PC-9 (cell line): Measurements from ENCODE around the gene DPYSL4.

Experiments
- EZH2 ChIP-seq: fragments of 200-600 bp; sonication (generic); IDR thresholded peaks from 2 replicates; pipeline ENCODE4 v1.8.0; 2017; ENCODE audit warnings: antibody characterized with exemption, low read depth
- TF ChIP-seq, protein P1 (sequence below): fragments of 200-600 bp; sonication (generic); conservative IDR thresholded peaks from 2 replicates; pipeline ENCODE4 v1.6.1; 2017; ENCODE audit warnings: mixed run types, antibody characterized with exemption, mild to moderate bottlenecking, moderate library complexity

DNA sequence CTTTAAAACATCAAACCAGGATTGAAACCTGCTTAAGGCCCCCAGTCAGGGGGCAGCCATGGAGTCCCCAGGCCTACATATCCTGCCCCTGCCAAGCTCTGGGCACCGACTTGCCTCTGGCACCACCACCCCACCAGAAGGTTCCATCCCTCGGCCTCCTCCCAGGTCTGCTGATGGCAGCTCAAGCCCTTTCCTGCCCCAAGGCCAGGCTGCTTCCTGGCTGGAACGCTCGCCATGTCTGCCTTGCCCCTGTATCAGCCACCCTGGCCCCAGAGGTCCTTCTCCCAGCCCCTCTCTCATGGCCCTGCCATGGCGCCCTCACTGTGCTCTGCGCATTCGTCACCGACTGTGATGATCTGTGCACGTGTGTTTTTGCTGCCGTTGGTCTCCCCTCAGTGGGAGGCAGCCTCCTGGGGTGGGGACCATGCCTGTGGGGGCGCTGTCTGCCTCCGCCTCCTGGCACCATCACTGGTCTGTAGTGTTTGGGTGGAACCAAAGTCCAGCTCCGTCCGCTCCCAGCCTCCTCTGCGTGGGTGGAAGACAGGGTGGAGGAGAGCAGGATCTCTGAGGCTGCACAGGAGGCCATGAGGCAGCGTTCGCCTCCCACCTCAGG lies 3.2 kb downstream of the DPYSL4 start:
- TF ChIP-seq, protein P1, sequence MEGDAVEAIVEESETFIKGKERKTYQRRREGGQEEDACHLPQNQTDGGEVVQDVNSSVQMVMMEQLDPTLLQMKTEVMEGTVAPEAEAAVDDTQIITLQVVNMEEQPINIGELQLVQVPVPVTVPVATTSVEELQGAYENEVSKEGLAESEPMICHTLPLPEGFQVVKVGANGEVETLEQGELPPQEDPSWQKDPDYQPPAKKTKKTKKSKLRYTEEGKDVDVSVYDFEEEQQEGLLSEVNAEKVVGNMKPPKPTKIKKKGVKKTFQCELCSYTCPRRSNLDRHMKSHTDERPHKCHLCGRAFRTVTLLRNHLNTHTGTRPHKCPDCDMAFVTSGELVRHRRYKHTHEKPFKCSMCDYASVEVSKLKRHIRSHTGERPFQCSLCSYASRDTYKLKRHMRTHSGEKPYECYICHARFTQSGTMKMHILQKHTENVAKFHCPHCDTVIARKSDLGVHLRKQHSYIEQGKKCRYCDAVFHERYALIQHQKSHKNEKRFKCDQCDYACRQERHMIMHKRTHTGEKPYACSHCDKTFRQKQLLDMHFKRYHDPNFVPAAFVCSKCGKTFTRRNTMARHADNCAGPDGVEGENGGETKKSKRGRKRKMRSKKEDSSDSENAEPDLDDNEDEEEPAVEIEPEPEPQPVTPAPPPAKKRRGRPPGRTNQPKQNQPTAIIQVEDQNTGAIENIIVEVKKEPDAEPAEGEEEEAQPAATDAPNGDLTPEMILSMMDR: no peak
- no peak for TF ChIP-seq EZH2
